ENCODE results near the gene EBI3.
"Not testable (repeated sequence)": the region's sequence is repeated elsewhere in the genome, so short reads cannot be mapped to it uniquely, and the experiment has no call there.

EBI3 gene

DNA sequence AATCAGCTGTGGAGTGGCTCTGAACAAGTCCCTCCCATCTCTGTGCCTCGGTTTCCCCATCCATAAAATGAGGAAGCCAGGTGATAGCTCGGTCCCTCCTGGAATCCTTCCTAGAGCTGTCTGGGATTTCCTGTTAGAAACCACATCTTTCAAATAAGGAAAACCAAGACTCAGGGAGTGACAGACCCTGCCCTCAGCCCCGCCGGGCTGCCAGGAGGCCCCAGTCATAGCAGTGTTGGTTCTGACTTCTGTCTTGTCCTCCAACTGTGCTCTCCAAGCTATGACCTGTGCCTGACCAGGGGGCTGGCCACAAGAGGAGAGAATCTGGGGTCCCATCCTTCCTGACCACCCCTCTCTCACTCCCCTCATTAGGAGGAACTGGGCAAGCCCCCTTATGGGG is 48.7 kb downstream of the EBI3 start:
- DNase-seq (ENCODE audit: low read depth): no peak

DNA sequence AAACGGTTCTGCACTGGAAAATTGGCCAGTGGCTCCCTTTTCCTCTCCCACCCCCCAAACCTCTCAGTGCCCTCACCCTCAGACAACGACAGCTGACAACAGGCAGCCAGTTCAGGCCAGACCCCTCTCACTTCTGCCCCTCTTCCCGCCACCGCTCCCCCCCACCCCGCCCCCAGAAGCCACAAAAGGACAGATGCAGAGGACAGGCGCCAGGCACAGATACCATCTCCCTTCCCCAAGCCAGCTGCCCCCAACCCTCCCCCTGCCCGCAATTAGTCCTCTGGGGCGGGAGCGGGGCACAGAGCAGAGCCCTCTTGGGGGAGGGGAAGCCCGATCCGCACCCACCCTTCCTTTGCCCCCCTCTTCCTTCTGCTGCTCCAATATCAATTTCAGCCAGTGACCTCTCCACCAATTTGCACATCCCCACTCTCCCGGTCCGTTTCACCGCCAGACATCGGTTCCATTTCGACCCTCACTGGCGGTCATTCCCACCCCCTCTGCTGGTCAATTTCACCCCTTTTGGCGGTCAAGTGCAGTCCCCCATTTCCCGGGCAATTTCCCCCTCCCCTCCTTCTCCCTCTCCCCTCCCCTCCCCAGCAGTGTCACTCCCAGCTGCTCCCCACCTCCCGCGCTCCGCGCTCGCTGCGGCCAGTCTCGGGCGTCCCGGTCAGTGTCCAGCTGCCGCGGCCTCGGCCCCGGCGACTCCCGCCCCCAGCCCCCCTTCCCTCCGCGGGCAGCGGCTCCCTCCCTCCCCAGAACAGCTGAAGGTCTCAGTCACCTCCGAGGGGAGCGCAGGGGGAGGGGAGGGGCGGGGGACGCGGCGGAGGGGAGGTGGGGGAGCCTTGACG is 49.3 kb downstream of the EBI3 start, which contains the start of gene SHD:
Gene SHD (plus strand): TSS at position 848 of the 848 bp plus-strand sequence. CDS start 798 bp downstream, outside the sequence.
- DNase-seq (ENCODE audit: low read depth): no peak

DNA sequence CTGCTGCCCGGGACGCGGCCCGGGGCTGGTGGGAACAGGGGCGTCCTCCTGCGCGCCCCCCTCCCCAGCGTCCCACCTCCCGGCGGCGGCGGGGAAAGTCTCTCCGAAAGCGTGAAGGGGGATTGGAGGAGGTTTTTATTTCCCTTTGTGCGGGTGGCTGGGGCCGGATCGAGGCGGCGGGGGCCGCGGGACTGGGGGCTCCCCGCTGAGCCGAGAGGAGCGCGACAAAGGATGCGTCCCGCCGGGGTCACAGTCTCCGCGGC is 49.9 kb downstream of the EBI3 start:
- DNase-seq (ENCODE audit: low read depth): no peak

DNA sequence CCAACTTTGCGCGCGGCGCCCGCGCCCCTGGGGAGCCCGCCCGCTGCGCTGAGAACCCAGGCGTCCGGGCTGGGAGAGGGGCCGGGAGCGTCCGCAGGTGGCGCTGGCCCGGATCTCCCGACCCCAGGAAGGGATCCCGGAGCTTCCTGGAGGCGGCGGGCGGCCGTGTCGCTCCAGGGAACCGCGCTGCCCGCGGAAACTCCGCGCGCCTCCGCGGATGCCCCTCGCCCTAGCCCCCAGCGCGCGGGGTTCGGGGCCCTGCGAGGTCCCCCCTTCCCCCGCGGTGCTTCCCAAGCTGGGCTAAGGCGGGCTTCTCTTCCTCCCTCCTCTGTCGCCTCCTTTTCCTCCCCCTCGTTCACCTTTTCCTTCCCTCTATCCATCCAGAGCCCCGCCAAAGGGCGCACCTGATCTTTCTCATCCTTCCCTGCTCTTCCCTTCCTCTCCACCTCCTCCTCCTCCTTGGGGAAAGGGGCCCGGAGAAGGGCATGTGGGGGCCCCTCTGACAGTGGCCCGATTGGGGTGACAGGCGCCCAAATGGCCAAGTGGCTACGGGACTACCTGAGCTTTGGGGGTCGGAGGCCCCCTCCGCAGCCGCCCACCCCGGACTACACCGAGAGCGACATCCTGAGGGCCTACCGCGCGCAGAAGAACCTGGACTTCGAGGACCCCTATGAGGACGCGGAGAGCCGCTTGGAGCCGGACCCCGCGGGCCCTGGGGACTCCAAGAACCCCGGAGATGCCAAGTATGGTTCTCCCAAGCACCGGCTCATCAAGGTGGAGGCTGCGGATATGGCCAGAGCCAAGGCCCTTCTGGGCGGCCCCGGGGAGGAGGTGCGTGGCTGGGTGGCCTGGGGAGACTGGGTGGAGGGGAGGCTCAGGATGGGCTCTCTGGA is 50.5 kb downstream of the EBI3 start:
- no peak for DNase-seq (ENCODE audit: low read depth)

DNA sequence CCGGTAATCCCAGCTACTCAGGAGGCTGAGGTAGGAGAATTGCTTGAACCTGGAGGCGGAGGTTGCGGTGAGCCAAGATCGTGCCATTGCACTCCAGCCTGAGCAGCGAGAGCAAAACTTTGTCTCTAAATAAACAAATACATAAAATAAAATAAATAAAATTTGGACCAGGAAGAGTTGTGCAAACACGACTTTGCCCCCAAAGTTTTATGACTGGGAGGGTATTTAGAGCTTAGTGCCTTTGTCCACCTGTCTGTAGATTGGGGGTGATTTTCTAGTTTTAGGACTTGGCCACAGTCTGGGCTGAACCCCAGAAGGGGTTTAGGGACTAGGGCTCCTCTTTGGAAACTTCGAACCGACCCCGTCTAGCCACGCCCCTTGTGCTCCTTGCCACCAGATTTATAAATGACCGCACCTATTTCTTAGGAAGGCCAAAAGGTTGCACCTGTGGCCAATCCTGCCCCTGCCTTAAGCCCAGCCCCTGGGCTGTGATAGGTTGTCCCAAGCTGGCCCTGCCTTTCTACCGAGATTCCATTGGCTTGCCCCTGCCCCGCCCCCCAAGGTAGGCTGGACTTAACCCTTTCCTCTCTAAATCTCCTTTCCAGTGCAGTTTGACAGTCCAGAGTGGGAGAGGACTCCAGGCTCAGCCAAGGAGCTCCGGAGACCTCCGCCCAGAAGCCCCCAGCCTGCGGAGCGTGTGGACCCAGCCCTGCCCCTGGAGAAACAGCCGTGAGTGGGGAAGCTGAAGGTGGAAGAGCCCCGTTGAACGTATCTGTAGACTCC is 55.0 kb downstream of the EBI3 start:
- DNase-seq (ENCODE audit: low read depth): no peak

DNA sequence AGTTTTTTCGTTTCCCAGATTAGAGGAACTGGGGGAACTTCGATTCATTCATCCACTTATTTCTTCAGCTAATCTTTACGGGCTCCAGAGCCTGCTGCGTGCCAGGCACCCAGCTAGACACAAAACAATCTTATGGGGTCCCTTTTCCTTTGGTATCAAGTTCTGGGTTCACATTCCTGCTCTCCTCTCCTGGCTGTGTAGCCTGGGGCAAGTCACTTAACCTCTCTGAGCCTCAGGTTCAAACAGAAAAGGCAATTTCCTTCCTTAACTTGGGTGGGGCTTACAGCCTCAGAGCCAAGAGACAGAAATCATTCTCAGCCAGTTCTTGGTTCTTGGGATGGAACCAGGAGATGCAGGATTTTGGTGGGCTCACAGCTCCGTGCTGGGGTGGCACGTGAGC is 55.7 kb downstream of the EBI3 start:
- no peak for DNase-seq (ENCODE audit: low read depth)

DNA sequence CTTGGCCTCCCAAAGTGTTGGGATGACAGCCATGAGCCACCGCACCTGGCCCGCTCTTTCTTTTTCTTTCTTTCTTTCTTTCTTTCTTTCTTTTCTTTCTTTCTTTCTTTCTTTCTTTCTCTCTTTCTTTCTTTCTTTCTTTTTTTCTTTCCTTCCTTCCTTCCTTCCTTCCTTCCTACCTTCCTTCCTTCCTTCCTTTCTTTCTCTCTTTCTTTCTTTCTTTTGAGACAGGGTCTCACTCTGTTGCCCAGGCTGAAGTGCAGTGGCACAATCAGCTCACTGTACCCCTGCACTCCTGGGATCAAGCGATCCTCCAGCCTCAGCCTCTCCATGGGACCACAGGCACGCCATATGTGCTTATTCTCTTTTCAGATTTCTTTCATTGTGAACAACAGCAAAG is 56.8 kb downstream of the EBI3 start:
- DNase-seq (ENCODE audit: low read depth): not testable (repeated sequence)

Data from stromal cell of bone marrow (primary cell).